Mesenchymal stem cell (in vitro differentiated cells and primary cell): Measurements from ENCODE around the gene SLC35A5.

Experiments
- DNase-seq: peaks from one replicate; pipeline ENCODE4 v3.0.0-alpha.2; 2013
- H2AFZ ChIP-seq: one replicate; pipeline ENCODE4 v1.6.1; 2013; ENCODE audit warnings: low read depth, mild to moderate bottlenecking, control low read depth, inconsistent platforms, low read length, moderate library complexity
- H2AK5ac ChIP-seq: 2 replicates; pipeline ENCODE4 v1.6.1; 2013; ENCODE audit warnings: low read length, moderate library complexity, mild to moderate bottlenecking, inconsistent platforms; ENCODE audit not compliant: severe bottlenecking
- H2BK120ac ChIP-seq: one replicate; pipeline ENCODE4 v1.6.1; 2013; ENCODE audit warnings: low read depth, mild to moderate bottlenecking, inconsistent platforms, low read length, moderate library complexity
- H2BK12ac ChIP-seq, 2 experiments: one replicate each; pipeline ENCODE4 v1.6.1; 2013; ENCODE audit warnings: inconsistent platforms in 2 of 2, low read length in 2 of 2, mild to moderate bottlenecking in 2 of 2, moderate library complexity in 2 of 2, control low read depth in 1 of 2
- H2BK15ac ChIP-seq: one replicate; pipeline ENCODE4 v1.6.1; 2013; ENCODE audit warnings: mild to moderate bottlenecking, low read depth, inconsistent platforms; ENCODE audit not compliant: poor library complexity, severe bottlenecking
- H2BK5ac ChIP-seq: 2 replicates; pipeline ENCODE4 v1.6.1; 2013; ENCODE audit warnings: low read depth, mild to moderate bottlenecking, low read length, control low read depth, inconsistent platforms; ENCODE audit not compliant: poor library complexity, severe bottlenecking
- H3K14ac ChIP-seq, 2 experiments: one replicate each; pipeline ENCODE4 v1.6.1; 2013; ENCODE audit warnings: inconsistent platforms in 2 of 2, low read length in 2 of 2, control low read depth in 1 of 2, mild to moderate bottlenecking in 1 of 2, moderate library complexity in 1 of 2
- H3K18ac ChIP-seq, 2 experiments: one replicate each; pipeline ENCODE4 v1.6.1; 2013; ENCODE audit warnings: inconsistent platforms in 2 of 2, low read length in 2 of 2, control low read depth in 1 of 2, low read depth in 1 of 2, mild to moderate bottlenecking in 1 of 2
- H3K23ac ChIP-seq, 2 experiments: one replicate each; pipeline ENCODE4 v1.6.1; 2013; ENCODE audit warnings: inconsistent platforms in 2 of 2, low read length in 2 of 2, mild to moderate bottlenecking in 2 of 2, moderate library complexity in 2 of 2, control low read depth in 1 of 2
- H3K27ac ChIP-seq: 2 replicates; pipeline ENCODE4 v1.5.1; 2013; ENCODE audit warnings: mild to moderate bottlenecking, moderate library complexity, low read length, control low read depth, inconsistent platforms; ENCODE audit not compliant: poor library complexity, severe bottlenecking
- H3K27me3 ChIP-seq, 2 experiments: 2 replicates each; pipeline versions ENCODE4 v1.6.1 to v1.7.0; 2013; ENCODE audit warnings: low read length in 2 of 2, mild to moderate bottlenecking in 2 of 2, moderate library complexity in 2 of 2, control low read depth in 1 of 2, inconsistent platforms in 1 of 2; ENCODE audit not compliant: control insufficient read depth in 1 of 2, insufficient read depth in 1 of 2
- H3K36me3 ChIP-seq, 2 experiments: 2 replicates each; pipeline versions ENCODE4 v1.6.1 to v1.7.0; 2013; ENCODE audit warnings: low read length in 2 of 2, control low read depth in 1 of 2, inconsistent platforms in 1 of 2, low read depth in 1 of 2, mild to moderate bottlenecking in 1 of 2; ENCODE audit not compliant: insufficient read depth in 2 of 2, control insufficient read depth in 1 of 2
- H3K4ac ChIP-seq, 2 experiments: one replicate each; pipeline ENCODE4 v1.6.1; 2013; ENCODE audit warnings: inconsistent platforms in 2 of 2, low read length in 2 of 2, mild to moderate bottlenecking in 2 of 2, moderate library complexity in 2 of 2, control low read depth in 1 of 2, low read depth in 1 of 2
- H3K4me1 ChIP-seq: 2 replicates; pipeline ENCODE4 v1.6.1; 2013; ENCODE audit warnings: low read depth, low read length, control low read depth; ENCODE audit not compliant: control insufficient read depth, insufficient read depth
- H3K4me2 ChIP-seq: 2 replicates; pipeline ENCODE4 v1.6.1; 2013; ENCODE audit warnings: low read length, mild to moderate bottlenecking, inconsistent platforms; ENCODE audit not compliant: poor library complexity, severe bottlenecking
- H3K4me3 ChIP-seq, 2 experiments: 2 replicates each; pipeline versions ENCODE4 v1.5.1 to v1.7.0; 2013; ENCODE audit warnings: low read length in 2 of 2, mild to moderate bottlenecking in 2 of 2, control low read depth in 1 of 2, low read depth in 1 of 2; ENCODE audit not compliant: insufficient read depth in 1 of 2
- H3K79me1 ChIP-seq: replicated peaks from 2 replicates; pipeline ENCODE4 v1.6.1; 2013; ENCODE audit warnings: mild to moderate bottlenecking, control low read depth, low read length, inconsistent platforms; ENCODE audit not compliant: poor library complexity, severe bottlenecking
- H3K9ac ChIP-seq: 2 replicates; pipeline ENCODE4 v1.7.0; 2013; ENCODE audit warnings: mild to moderate bottlenecking, low read length, moderate library complexity
- H3K9me3 ChIP-seq: 2 replicates; pipeline ENCODE4 v1.7.0; 2013; ENCODE audit warnings: mild to moderate bottlenecking, low read length; ENCODE audit not compliant: control insufficient read depth
- H4K8ac ChIP-seq: one replicate; pipeline ENCODE4 v1.6.1; 2013; ENCODE audit warnings: inconsistent platforms, mild to moderate bottlenecking, low read length, moderate library complexity
- H4K91ac ChIP-seq: one replicate; pipeline ENCODE4 v1.6.1; 2013; ENCODE audit warnings: mild to moderate bottlenecking, low read length, inconsistent platforms
- WGBS: methylation state at CpG from one replicate; pipeline ENCODE4 v1.1.7; 2013; ENCODE audit warnings: mixed read lengths; 5-methylcytosine and 5-hydroxymethylcytosine counted together

The SLC35A5 gene

DNA sequence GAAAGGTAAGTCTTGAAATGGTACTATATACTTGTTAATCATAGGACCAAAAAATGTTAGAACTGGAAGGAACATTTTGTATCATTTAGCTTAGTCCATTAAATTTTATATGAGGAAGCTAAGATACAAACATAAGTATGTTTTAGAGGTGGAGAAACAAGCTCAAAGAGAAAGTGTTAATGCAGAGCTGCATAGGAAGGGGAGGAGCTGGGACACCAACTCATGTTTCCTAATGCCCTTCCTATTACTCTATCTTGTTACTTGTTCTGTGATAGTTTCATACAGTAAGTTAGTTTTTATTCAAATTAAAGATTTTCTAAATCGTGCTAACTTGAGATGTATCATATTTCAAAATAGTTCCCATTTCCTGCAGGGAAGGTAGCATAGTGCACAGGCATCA, 7.4 kb downstream of the SLC35A5 start:
- no peak for DNase-seq

DNA sequence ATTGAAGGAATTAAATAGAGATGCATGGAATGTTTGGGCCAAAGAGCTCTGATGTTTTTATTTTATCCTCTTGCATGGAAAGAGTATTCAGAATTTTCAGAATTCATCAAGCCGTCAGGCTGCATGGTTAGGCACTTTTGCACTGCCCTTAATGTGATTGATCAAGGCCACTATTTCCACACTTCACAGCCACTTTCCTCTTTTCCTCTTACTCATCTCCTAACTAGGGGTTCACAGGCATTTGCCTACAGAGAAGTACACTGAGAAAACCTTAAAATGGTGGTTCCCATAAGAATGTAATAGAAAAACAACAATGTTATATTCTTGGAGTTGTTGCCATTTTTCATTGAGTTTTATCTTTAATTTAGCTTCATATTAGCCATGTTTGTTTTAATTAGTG, 10.9 kb downstream of the SLC35A5 start:
- Histone ChIP-seq H2AFZ (no peak overlapping the region), H4K91ac (no peak overlapping the region), H3K27me3 (no peaks in the 10 kb centered on the region), H2AK5ac (no peak overlapping the region), H2BK120ac (no peak overlapping the region), H3K14ac (no peak overlapping the region), H3K9ac (no peak overlapping the region), H3K4ac (no peak overlapping the region), H3K18ac (no peak overlapping the region), H3K9me3 (no peaks in the 10 kb centered on the region), H3K4me2 (no peak overlapping the region), H3K36me3 (peaks cover 3 to 57% of the 10 kb centered on the region in 2 experiments), H4K8ac (no peak overlapping the region), H3K4me1 (no peaks in the 10 kb centered on the region), H2BK5ac (no peak overlapping the region), H3K79me1 (peaks cover 3% of the 10 kb centered on the region), H2BK12ac (no peak overlapping the region), H3K4me3 (no peak overlapping the region), H3K27ac (no peak overlapping the region), H3K23ac (no peak overlapping the region), H2BK15ac (no peak overlapping the region)
- no peak for DNase-seq
- 100% methylated on average over 1 of the region's 1 CpG for WGBS

More for the DNA sequence above, 7.4 kb downstream of the SLC35A5 start:
- H3K79me1 ChIP-seq: peaks cover 5% of the 10 kb centered on the region
- no peak overlapping the region for H2BK5ac ChIP-seq
- no peak overlapping the region for H2BK12ac ChIP-seq
- no peak overlapping the region for H3K4ac ChIP-seq
- no peak overlapping the region for H3K14ac ChIP-seq
- no CpG with 5 or more reads among the region's 1 CpG for WGBS
- no peak overlapping the region for H4K91ac ChIP-seq
- H3K4me1 ChIP-seq: no peaks in the 10 kb centered on the region
- H4K8ac ChIP-seq: no peak overlapping the region
- H2AK5ac ChIP-seq: no peak overlapping the region
- H3K27ac ChIP-seq: no peak overlapping the region
- no peak overlapping the region for H3K18ac ChIP-seq
- no peak overlapping the region for H3K4me3 ChIP-seq
- H3K9ac ChIP-seq: no peak overlapping the region
- no peaks in the 10 kb centered on the region for H3K27me3 ChIP-seq
- peaks cover 3 to 75% of the 10 kb centered on the region in 2 experiments for H3K36me3 ChIP-seq
- H2BK120ac ChIP-seq: no peak overlapping the region
- H2AFZ ChIP-seq: no peak overlapping the region
- no peak overlapping the region for H2BK15ac ChIP-seq
- H3K4me2 ChIP-seq: no peak overlapping the region
- H3K9me3 ChIP-seq: no peaks in the 10 kb centered on the region
- no peak overlapping the region for H3K23ac ChIP-seq

GRCh38 chr3:112579232-112579631, 17.4 kb downstream of the SLC35A5 start:
- Histone ChIP-seq H3K18ac (no peak overlapping the region), H4K91ac (no peak overlapping the region), H3K4me2 (no peak overlapping the region), H3K27me3 (no peaks in the 10 kb centered on the region), H2BK15ac (no peak overlapping the region), H3K9ac (peak overlapping the region; percentile 82), H3K4me1 (no peaks in the 10 kb centered on the region), H4K8ac (no peak overlapping the region), H2BK12ac (no peak overlapping the region), H3K9me3 (no peaks in the 10 kb centered on the region), H2BK5ac (no peak overlapping the region), H3K4ac (no peak overlapping the region), H3K27ac (no peak overlapping the region), H3K23ac (no peak overlapping the region), H2BK120ac (no peak overlapping the region), H3K36me3 (peaks cover 0 to 48% of the 10 kb centered on the region in 2 experiments), H3K14ac (no peak overlapping the region), H2AFZ (no peak overlapping the region), H3K79me1 (peaks cover 3% of the 10 kb centered on the region), H2AK5ac (no peak overlapping the region), H3K4me3 (no peak overlapping the region)
- 95% methylated on average over 3 of the region's 3 CpGs for WGBS
- DNase-seq: no peak

DNA sequence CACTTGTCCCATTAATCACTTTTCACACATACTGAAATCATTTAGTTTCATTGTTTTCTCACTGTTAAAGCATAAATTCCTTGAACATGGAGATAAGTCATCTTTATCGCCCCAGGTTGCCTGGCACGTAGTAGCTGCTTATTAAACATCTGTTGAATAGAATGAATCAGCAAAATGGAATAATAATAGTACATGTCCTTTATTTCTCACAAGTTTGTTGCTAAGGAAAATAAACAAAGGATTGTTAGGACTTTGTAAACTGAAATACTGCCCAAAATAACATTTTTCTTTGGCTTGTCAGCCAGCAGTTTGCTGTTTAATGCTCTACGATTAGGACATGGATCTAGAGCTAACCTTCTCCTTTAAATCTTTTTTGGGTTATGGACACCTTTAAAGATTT, 17.9 kb downstream of the SLC35A5 start:
- Histone ChIP-seq H2BK120ac (no peak overlapping the region), H2BK5ac (no peak overlapping the region), H3K4me2 (no peak overlapping the region), H3K9me3 (no peaks in the 10 kb centered on the region), H2BK15ac (no peak overlapping the region), H3K4me3 (no peak overlapping the region), H3K79me1 (peaks cover 3% of the 10 kb centered on the region), H3K36me3 (peaks cover 0 to 52% of the 10 kb centered on the region in 2 experiments), H3K23ac (no peak overlapping the region), H3K14ac (no peak overlapping the region), H3K27ac (no peak overlapping the region), H3K4me1 (no peaks in the 10 kb centered on the region), H4K8ac (no peak overlapping the region), H3K9ac (peak overlapping the region; percentile 82), H2BK12ac (no peak overlapping the region), H3K4ac (no peak overlapping the region), H2AK5ac (no peak overlapping the region), H4K91ac (no peak overlapping the region), H3K18ac (no peak overlapping the region), H3K27me3 (no peaks in the 10 kb centered on the region), H2AFZ (no peak overlapping the region)
- WGBS: no CpG with 5 or more reads among the region's 3 CpGs
- DNase-seq: no peak
